Pancreas (tissue), 10 donors: ENCODE data around the gene SLC50A1. TPM values are rescaled to one million over a fixed set of nuclear protein-coding genes. Genes with fewer than 3 reads are reported as not detected.

Source experiments
- ATAC-seq, 4 donors: fragments of 200-7000 bp; cut with Tn5 transposase; one replicate each; pipeline versions ENCODE4 v1.8.0 to v1.9.1; 2020; ENCODE audit warnings: mild to moderate bottlenecking in 4 of 4, moderate library complexity in 4 of 4
- DNase-seq, 6 donors: peaks; one replicate each; pipeline ENCODE4 v3.0.0-alpha.2; 2020
- FAIRE-seq: peaks from 2 replicates; lab custom pipeline; 2012; peaks lifted over from hg19 to GRCh38; lab: Jason Lieb, UNC
- H3K27ac ChIP-seq, 4 donors: fragments of 200-600 bp; sonication (generic); 1 replicate in 3 of 4; 2 replicates in 1 of 4; pipeline versions ENCODE4 v1.5.0 to v1.8.0; 2020
- H3K27me3 ChIP-seq, 4 donors: fragments of 200-600 bp; one replicate each; pipeline ENCODE4 v1.8.0; 2021
- H3K36me3 ChIP-seq, 3 donors: fragments of 200-600 bp; sonication (generic) in 1 of 3; one replicate each; pipeline versions ENCODE4 v1.5.0 to v1.8.0; 2020 to 2021
- H3K4me1 ChIP-seq, 3 donors: fragments of 200-600 bp; one replicate each; pipeline ENCODE4 v1.8.0; 2021
- H3K4me3 ChIP-seq, 4 donors: fragments of 200-600 bp; sonication (generic) in 2 of 4; one replicate each; pipeline versions ENCODE4 v1.5.0 to v1.8.0; 2020 to 2021
- H3K9me3 ChIP-seq, 4 donors: fragments of 200-600 bp; one replicate each; pipeline ENCODE4 v1.8.0; 2021
- CTCF ChIP-seq, 4 donors: fragments of 200-600 bp; sonication (generic) in 3 of 4; IDR thresholded peaks; one replicate each; pipeline versions ENCODE4 v1.5.0 to v1.8.0; 2021; ENCODE audit warnings: antibody characterized with exemption in 4 of 4
- WGBS, 2 donors: extraction: QIAGEN DNeasy Blood & Tissue Kit; methylation state at CpG; one replicate each; pipeline ENCODE4 v1.1.7; 2013; 5-methylcytosine and 5-hydroxymethylcytosine counted together
- intact Hi-C, 3 donors: fragments of 100-400 bp; cut with DNase I; formaldehyde crosslinking; loops; one replicate each; pipeline versions ENCODE4 v1.11.1 to v1.14.2; 2022
- polyA plus RNA-seq, 2 donors: library from polyadenylated mRNA; stranded (reverse); fragments of 200-250 nt; gene quantifications; one replicate each; pipeline ENCODE4 v1.2.3, GENCODE V29; 2013
- total RNA-seq, 6 donors: library from RNA; stranded (reverse); fragmentation: NEBNext Ultra II Directional in 4 of 6; extraction: Animal tissue kit (Norgen Biotek cat#: 25700) in 4 of 6; gene quantifications; one replicate each; pipeline versions ENCODE4 v1.2.1 to v1.2.4, GENCODE V29; 2021 to 2023
- donor health status: healthy with polysubstance abuse.
- donor health status: DM: no; HTN: no; CAD: no; lungs with moderate emphysema.
- donor health status: DM: no; HTN: no; CAD: no.
- donor health status: control.
- donor health status: control.
- donor health status: Bipolar disorder and iron deficiency.
- donor health status: DM: yes; HTN: yes; CAD: no.
- donor health status: DM: no; HTN: no; CAD: no.
- donor health status: DM: no; HTN: no; CAD: no.
- donor health status: DM: yes; HTN: yes; CAD: no.

Gene SLC50A1
- total and polyA plus RNA-seq, 8 donors = 18.7 to 33.3 (median 29.4) TPM

DNA sequence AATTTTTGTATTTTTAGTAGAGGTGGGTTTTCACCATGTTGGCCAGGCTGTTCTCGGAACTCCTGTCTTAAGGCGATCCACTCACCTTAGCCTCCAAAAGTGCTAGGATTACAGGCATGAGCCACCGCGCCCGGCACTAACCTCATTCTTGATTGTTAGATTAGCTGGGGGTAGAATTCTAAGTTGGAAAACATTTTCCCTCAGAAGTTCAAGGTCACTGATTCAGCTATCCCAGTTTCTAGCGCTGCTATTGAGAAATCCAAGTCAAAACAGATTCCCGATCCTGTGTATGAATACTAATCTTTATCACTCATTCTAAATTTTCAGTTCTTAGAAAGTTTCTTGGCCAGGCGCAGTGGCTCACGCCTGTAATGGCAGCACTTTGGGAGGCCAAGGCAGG is 32.3 kb upstream of the SLC50A1 start:
- Histone ChIP-seq H3K4me1 (peaks cover 0 to 5% (median 0%) of the 10 kb centered on the region in 3 donors), H3K9me3 (no peaks in the 10 kb centered on the region), H3K36me3 (no peaks in the 10 kb centered on the region), H3K27me3 (no peaks in the 10 kb centered on the region), H3K27ac (no peak overlapping the region), H3K4me3 (no peak overlapping the region)
- TF ChIP-seq CTCF (IDR thresholded peaks at IDR 0.05) = no peak
- DNase-seq = no peak
- intact Hi-C loops = loop anchor here in 1 of 3 donors (10.0 kb wide), 1 partner anchor 61 kb away; no protein-coding TSS in a partner anchor
- no peak for FAIRE-seq
- WGBS, 2 donors = 61 to 68% methylated on average over 9 of the region's 9 CpGs
- ATAC-seq = no peak

DNA sequence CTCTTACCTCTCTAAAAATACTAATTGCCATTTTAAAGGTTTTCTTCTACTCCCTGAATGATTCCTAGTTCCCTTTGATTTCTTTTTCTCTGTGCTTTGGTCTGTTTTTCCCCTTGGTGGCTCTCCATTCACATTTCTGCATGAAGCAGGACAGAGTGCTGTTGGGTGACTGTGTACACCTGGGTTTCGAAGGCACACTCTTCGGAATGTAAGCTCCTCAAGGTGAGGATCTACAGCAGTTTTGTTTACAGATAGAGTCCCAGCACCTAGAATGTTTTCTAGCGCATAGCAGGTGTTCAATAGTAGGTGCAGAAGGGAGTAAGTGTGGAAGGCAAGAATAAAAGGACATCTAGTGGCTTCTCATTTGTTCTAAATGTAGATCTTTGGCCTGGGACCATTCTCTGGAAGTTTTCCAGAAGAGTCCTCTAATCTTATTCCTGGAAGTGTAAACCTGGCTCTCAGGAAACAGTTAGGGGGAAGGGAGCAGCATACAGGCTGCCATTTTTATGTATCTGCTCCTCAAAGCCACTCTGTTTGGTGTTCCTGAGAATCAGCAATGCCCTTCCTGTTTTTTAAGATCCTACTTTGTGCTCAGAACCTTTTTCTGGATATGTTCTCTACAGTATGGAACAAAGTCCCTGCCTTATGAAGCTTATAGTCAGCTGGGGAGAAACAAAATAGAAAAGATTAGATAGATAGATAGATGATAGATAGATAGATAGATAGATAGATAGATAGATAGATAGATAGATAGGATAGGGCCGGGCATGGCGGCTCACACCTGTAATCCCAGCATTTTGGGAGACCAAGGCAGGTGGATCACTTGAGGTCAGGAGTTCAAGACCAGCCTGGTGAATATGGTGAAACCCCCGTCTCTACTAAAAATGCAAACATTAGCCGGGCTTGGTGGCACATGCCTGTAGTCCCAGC is 30.8 kb upstream of the SLC50A1 start:
- H3K4me3 ChIP-seq = no peak overlapping the region
- 72 to 79% methylated on average over 7 of the region's 7 CpGs for WGBS, 2 donors
- no peaks in the 10 kb centered on the region for H3K36me3 ChIP-seq
- intact Hi-C loops = loop anchor here in 1 of 3 donors (10.0 kb wide), 1 partner anchor 60 kb away; no protein-coding TSS in a partner anchor
- no peaks in the 10 kb centered on the region for H3K9me3 ChIP-seq
- DNase-seq (no peak), ATAC-seq (peak in 3 of 4 donors; percentile 65 to 86 (median 65)), FAIRE-seq (no peak)
- peaks cover 0 to 5% (median 0%) of the 10 kb centered on the region in 3 donors for H3K4me1 ChIP-seq
- no peak overlapping the region for H3K27ac ChIP-seq
- no peaks in the 10 kb centered on the region for H3K27me3 ChIP-seq
- no peak for TF ChIP-seq CTCF (IDR thresholded peaks at IDR 0.05)

DNA sequence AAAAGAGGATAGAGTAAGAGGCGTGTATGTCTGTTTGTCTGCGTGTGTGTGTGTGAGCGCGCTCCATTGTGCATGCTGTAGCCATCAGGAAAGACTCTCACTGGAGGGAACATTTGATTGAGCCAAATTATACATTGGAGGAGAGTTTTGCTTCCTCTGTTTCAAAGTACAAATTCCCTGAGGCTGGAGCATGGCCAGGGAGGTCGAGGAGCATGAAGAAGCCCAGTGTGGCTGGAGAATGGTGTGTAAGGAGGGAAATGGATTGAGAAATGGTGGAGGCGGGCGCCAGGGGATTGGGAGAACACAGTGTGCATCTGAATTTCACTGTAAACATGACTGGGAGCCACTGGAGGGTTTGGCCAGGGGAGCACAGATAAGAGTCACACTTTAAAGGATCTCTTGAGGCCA is 30.0 kb upstream of the SLC50A1 start:
- H3K27me3 ChIP-seq = no peaks in the 10 kb centered on the region
- DNase-seq = no peak
- 68 to 70% methylated on average over 7 of the region's 7 CpGs for WGBS, 2 donors
- FAIRE-seq = no peak
- peak in 2 of 4 donors; percentile 18 to 31 for ATAC-seq
- intact Hi-C loops = loop anchor here in 1 of 3 donors (10.0 kb wide), 1 partner anchor 59 kb away; no protein-coding TSS in a partner anchor
- no peak for TF ChIP-seq CTCF (IDR thresholded peaks at IDR 0.05)
- H3K4me3 ChIP-seq = no peak overlapping the region
- H3K36me3 ChIP-seq = no peaks in the 10 kb centered on the region
- H3K4me1 ChIP-seq = peaks cover 0 to 5% (median 0%) of the 10 kb centered on the region in 3 donors
- H3K27ac ChIP-seq = no peak overlapping the region
- no peaks in the 10 kb centered on the region for H3K9me3 ChIP-seq

GRCh38 chr1:155106862-155107261 is 28.8 kb upstream of the SLC50A1 start:
- WGBS, 2 donors = 71 to 78% methylated on average over 6 of the region's 6 CpGs
- intact Hi-C loops = loop anchor here in 1 of 3 donors (10.0 kb wide), 1 partner anchor 58 kb away; no protein-coding TSS in a partner anchor
- ATAC-seq (no peak), DNase-seq (no peak), FAIRE-seq (no peak)
- no peaks in the 10 kb centered on the region for H3K36me3 ChIP-seq
- no peak for TF ChIP-seq CTCF (IDR thresholded peaks at IDR 0.05)
- H3K4me1 ChIP-seq = peaks cover 0 to 5% (median 0%) of the 10 kb centered on the region in 3 donors
- no peak overlapping the region for H3K27ac ChIP-seq
- no peak overlapping the region for H3K4me3 ChIP-seq
- no peaks in the 10 kb centered on the region for H3K27me3 ChIP-seq
- H3K9me3 ChIP-seq = no peaks in the 10 kb centered on the region
